GM19240 (cell line): Measurements from ENCODE around the gene CNN3.

Experiments used
- DNase-seq: peaks from one replicate; pipeline ENCODE4 v3.0.0; 2011; ENCODE audit warnings: low spot score; ENCODE audit not compliant: insufficient read length

CNN3 gene

DNA sequence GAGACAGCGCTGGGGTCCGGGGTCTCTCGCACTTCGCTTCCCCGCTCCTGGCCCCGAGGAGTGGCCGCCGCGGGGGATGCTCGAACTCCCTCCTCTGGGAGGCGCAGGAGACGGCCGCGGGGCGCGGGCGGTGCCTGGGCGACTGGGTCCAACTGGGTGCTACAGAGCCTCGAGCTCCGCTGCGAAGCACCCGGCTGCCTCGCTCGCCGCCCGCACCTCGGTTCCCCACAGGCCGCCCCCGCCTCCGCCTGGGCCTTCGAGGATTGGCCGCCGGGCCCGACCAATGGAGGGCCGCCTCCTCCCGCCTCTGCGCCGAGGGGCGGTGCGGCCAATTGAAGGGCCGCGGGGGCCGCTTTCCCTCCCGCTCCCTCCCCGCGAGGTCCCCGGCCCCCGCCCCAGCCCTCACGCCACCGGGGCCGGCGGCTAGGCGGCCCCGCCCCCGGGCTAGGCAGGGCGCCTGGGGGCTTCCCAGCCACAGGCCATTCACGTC, at the start of gene CNN3:
CNN3 (minus strand) TSS at position 196 of the 490 bp plus-strand sequence. CDS start 216 bp downstream, outside the sequence.
- DNase-seq: peak; percentile 47

DNA sequence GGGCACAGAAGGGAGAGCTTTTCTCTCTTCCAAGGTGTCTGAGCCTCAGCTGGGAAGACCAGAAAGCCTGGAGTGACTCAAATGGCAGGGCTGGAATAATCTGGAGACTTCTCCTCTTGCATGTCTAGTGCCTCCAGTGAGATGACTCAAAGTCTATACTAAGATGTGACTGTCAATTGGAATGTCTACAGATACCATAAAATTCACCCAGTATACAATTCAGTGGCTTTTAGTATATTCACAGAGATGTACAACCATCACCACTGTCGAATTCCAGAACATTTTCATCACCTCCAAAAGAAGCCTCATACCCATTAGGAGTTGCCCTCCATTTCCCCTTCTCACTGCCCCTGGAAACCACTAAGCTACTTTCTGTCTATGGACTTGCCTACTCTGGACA, 47.9 kb upstream of the CNN3 start:
- no peak for DNase-seq

DNA sequence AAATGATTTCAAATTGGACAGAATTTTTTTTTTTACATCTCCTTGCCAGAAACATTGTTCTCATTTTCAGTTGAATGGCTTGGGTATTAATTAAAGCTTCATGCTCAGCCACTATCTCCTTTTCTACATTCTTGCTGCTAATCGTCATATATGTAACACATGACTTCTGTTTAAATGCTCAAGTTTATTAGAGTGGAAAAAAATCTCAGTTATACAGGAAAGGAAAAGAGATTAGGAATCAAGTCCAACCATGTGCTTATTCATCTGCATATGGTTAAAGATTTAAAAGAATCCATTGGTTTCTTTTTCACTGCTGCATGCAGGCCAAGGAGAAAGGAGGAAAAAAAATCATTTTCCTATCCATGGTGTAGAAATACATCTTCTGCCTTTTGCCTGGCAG, 47.3 kb upstream of the CNN3 start:
- DNase-seq: no peak

DNA sequence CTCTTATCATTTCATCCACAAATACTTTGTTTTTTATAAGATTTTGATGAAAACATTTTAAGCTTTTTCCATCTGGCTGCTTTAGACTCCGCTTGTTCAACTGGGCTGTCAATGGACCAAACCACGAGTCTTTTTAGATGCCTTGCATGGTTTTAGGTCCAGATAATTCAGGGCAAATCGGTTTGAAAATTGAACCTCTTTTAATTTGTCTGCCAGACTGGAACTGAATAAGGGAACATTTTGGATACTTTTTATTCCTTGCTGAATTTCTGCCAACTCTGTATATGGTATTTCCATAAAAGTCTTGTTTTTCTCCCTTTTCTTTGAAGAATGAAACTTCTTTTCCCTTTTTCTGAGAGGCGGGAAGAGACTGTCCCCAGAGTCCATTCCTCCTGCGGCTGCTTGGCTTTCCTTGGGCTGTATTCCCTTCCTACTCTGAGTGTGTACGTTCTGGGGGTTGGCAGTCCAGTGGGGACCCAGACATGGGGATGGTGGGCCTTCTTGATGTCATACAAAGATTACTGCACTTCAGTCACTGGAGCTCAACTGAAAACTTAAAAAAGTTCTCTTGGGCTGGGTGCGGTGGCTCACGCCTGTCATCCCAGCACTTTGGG, 46.5 kb upstream of the CNN3 start:
- no peak for DNase-seq

DNA sequence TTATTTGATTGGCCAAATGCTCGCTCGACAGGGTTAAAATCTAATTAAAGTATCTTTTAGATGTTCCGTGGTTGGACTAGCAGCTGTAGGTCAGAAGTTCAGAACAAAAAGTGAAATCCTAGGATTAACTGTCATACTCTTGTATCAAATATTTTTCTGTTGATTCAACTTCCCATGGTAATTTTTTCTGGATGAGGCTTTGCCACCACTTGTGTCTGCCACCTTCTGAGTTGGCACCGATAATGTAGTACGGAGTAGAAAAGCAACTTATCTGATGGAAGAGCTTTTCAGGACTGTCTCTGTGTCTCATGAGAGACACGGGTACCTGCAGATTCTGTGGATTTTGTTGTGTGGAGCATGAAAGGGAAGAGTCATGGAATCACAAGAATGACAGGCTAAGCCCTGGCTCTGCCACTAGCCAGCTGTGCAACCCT, 44.6 kb upstream of the CNN3 start:
- DNase-seq: no peak

DNA sequence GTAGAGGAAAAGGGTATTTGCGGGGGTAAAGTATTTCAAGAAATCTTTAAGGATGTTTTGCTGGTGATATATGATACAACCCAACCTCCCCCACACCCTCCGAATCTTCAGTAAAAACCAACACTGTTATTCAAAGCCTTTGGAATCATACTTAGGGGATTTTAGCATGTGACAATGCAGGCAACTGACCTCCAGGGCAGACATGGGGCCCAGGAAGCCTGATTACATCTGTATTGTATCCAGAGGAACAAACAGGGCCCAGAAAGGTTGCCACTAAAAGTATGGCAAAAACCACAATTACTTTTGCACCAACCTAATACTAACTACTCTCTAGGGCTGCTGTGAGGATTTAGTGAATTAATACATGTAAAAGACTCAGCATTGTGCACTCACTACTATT, 43.9 kb upstream of the CNN3 start:
- no peak for DNase-seq

DNA sequence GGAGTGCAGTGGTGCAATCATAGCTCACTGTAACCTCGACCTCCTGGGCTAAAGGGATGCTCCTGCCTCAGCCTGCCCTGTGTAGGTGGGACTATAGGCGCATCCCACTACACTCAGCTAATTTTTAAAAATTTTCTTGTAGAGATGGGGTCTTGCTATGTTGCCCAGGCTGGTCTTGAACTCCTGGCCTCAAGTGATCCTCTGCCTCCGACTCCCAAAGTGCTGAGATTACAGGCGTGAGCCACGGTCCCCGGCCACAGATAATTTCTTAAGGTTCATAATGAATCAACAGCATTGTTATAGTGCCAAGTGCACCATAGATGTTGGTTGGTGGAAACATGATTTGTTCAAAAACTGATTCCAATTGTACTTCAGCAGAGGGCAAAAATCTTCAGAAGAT, 42.2 kb upstream of the CNN3 start:
- DNase-seq: no peak

DNA sequence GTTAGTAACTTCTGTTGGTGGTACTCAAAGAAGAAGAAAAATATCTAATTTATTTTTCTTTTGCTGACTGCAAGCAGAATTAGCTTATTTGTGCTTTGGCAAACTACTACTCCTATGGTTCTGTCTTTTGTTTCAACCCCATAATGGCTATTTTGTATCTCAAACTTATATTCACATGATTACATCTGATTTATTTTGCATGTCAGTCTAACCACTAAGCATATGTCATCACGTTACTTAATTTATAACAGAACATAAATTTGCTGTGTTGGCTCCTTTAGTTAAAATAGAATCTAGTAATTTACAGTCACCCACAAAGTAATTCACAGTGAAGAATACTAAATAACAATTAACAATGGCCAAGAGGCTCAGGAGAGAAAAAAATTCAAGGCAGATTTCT, 39.1 kb upstream of the CNN3 start:
- no peak for DNase-seq

DNA sequence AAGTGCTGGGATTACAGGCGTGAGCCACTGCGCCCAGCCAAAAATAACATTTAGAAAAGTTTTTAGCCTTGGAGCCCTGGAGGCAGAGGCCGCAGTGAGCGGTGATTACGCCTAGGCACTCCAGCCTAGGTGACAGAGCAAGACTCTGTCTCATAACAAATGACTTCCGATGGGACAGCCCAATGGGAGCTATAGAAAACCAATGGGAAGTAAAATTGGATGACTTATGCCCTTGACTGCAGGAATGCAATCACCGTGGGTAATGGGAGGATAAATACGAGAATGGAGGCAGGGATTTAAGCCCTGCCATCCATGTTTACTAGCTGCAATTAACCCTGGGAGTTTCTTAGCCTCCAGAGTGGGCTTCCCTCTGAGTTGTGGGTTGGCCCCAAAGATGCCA, 37.0 kb upstream of the CNN3 start:
- no peak for DNase-seq

DNA sequence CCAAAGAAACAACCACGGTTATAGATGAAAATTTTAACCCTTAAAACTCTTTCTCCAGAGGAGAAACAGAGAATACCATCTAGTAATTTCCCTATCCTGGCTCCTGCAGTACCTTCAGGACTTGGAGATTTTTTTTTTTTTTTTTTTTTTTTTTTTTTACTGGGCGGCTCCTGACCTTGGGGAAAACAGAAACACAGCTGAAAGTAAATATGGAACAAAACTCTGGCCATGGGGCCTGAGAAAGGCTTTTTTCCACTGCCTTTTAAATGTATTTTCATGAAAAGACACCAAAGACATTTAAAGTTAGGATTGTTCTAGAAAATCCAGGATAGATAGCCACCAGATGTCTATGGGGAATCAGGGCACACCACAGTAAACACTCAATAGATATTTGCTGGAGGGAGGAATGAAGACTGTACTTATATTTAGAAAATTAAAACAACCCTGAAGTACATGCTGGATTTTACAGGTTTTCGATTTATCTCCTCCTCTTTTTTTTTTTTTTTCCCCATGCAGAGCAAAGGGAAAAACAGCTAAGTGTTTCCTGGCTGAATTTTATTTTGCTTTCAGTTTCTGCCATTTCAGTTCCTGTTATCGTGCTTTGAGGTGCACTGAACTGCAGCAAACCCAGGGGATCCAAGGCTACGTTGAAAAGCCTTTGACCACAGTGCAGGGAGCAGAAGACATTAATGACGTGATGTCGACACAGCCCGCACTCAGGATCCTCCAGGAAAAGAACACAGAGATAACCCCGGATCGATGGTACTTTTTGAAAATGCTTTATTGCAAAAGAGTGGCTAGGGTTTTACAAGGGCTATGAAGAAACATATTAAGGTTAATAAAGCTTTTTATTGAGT, 35.7 kb upstream of the CNN3 start:
- peak; percentile 26 for DNase-seq

DNA sequence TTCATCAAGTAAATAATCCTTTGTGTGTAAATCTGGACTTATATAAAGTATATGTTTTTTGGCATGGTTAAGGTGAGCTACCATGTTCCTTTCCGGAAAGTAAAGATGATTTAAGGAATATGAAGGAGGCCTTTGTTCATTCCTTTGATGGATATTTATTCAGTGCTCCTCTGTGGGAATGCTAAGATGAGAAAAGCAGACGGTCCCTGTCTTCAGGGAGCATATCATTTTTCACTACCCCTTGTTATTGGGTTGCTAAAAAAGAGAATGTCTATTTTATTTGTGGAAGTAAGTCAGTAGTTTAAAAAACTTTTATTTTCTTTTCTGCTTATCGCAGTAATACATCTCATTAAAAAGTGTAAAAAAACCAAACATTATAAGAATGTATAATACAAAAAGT, 35.1 kb upstream of the CNN3 start:
- no peak for DNase-seq

DNA sequence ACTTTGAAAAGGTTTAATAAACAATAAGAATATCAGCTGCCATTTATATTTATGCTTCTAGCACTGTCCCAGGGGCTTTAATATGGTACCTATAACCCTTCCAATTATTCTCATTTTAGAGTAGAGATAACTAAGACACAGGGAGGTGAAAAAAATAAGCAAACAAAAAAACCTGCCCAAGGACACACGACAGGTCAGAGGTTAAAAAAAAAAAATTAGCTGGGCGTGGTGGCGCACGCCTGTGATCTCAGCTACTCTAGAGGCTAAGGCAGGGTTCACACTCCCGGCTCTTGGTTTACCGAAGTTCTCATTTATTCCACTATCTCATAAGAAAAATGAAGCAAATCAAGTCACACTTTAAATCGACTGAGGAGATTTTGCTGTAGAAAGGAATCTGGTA, 34.7 kb upstream of the CNN3 start:
- no peak for DNase-seq

DNA sequence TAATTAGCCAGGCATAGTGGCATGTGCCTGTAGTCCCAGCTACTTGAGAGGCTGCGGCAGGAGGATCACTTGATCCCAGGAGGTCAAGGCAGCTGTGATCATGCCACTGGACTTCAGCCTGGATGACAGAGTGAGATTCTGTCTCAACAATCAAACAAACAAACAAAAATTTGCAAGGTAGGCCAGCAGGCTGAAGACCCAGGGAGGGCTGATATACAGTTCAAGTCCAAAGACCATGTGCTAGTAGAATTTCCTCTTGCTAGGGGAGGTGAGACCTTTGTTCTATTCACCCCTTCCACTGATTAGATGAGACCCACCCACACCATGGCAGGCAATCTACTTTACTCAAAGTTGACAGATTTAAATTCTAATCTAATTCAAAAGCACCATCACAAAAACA, 31.2 kb upstream of the CNN3 start:
- DNase-seq: no peak

DNA sequence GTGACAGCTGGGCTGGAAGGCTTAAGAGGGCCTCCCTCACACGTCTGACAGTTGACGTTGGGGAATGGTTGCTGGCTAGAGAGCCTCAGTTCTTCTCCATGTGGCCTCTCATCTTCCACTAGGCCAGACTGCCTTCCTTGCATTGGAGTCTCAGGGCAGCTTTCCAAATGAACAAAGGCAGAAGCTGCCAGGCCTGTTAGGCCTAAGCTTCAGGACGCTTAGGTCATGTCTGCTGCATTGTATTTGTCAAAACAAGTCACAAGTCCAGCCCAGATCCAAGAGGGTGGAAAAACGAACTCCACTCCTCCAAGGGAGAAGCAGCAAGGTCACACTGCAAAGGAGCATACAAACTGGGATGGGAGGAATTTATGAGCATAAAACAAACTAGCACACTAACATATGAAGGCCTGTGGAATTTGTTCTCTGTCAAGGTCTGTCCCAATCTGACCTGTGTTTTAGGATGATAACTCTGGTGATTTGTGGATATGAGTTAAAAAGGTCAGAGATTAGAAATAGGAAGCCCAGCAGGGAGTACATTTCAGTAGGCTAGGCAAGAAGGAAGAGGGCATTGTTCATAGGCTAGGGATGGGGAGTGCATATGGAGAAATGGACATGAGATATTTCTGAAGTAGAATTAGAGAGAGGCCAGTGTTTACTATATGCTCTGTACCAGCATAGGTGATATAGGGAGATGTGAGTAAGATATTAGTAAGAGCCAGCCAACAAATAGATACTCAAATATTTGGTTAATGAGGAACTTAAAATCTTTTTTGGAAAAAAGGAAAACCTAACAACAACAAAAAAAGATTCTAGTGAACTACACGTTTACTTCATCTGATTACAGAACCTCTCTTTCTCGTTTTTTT, 29.1 kb upstream of the CNN3 start:
- no peak for DNase-seq

DNA sequence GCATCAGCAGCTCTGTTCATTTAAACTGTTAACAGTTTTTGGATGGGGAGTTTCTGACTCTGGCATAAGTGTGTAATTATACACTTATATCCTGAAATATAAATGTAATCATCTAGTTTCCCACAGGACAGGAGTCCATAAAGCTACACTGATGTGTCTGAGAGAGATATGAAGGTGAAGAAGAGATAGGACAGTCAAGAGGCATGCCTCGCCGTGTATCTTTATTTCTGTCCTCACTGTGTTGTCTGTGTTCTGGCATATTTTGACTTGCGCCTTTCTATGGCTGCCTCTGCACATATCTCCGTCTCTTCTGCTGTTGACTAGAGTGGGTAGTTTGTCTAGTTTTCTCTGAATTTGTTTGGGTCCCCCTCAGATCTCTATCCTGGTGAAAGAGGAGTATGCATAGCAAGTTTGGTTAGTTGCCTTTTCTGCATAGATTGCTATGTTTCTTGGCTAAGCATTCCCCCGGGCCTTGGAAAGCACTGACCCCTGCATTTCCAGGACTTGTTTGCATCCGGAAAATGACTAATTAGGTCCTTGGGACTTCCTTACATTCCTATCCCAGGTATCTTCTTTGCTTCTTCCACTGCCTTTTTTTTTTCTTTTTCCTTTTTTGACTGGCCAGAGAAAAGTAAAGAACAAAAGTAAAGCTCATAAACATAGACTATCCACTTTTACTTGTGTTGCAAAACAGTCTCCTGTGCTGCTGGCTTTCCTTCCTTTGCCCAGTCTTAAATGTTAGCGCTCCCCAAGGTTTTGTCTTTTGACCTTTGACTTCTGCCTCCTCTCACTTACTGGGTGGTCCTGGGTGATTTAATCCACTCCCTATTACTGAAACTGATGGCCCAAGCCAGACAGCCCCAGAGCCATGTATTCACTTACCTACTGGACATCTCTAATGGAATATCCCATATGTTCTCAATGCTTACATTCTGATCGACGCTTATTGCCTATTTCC, 27.6 kb upstream of the CNN3 start:
- DNase-seq: no peak

DNA sequence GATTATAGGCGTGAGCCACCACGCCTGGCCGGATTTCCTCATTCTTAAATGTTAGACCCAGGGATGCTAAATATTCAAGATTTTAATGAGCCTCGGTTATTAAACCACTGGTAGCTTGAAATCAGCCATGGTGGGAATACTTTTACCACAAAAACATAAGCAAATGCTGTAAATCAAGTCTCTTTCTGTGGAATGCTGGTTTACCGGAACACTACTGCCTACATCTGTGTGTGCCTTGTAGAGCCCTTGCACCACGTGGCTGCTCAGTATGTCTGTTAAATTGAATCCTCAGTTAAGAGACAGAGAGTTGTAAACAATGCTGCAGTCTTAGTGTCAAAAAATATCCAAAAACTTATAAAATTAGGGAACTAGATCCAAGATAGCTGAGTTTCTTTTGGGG, 26.8 kb upstream of the CNN3 start:
- no peak for DNase-seq

DNA sequence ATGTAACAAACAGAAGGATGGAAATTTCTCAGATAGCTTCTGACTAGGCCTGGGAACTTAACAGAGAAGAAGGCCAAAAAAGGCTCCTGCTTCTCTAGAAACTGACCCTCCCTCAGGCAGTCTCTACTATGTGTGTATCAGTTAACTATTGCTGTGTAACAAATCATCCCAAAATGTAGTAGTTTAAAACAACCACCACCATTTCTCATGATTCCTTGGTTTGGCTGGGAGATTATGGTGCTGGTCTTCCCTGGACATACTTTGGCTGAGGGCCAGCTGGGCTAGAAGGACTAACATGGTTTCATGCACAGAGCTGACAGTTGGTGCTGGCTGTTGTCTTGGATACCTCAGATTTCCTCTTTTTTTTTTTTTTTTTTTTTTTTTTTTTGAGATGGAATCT, 26.2 kb upstream of the CNN3 start:
- DNase-seq: no peak

DNA sequence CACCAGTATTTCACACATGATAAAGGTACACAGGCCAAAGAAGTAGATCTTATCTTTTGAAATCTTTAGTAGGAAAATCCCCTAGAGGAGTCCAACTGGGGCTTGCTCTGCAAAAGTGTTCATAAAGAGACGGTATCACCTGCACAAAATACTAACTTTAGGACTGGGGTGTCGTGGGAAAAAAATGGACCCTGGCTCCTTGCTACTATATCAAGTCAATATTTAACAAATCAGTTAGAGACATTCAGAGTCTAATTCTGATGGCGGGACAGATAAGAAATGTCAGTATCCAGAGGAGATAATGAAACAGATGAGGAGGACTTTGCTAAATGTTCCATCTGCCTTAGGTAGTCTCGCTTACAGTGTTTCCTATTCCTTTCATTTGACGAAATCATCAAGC, 25.6 kb upstream of the CNN3 start:
- no peak for DNase-seq

DNA sequence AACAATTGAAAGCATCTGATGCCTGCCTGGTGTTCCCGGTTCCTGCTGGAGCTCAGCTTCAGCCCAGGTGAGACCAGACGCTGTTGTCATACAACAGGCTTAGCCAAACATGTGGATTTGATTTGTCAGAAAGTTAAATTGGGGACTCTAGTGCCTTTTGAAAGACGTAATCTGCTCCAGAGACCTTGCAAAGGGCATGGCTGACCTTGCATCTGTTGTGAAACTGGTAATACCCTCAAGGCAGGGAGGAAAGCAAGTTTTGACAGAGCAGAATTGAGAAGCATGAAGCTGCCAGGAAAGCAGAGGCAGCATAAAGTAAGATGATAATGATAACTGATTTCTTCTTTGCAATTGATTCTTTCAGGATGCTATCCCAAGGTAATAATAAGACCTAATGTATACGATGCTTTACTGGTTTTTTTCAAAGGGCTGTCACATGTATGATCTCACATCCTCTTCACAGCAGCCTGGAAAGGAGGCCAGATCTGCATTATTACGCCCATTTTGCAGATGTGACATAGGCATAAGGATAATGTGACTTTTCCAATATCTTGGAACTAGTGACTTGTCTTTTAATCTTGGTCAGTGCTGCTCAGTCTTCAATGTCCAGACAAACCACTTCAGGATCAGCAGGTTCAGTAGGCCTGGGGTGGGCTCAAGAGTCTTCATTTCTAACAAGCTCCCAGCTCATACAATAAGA, 24.7 kb upstream of the CNN3 start:
- DNase-seq: no peak

DNA sequence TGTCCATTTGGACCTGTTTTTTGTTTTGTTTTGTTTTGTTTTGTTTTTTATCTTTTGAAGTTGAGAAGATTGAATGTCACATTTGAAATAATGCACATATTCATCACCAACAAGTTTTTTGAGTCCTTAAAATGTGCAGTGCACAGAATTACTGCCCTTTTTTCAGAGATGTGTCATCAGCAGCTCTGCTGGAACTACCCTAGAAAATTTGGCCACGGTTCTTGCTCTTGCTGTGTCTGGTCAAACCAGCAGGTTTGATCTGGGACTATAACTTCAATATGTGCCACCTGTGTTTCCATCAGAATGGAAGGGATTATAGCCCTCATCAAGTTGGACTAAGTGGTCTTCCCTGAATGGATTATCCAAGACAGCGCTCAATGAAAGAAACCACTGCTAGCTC, 24.1 kb upstream of the CNN3 start:
- DNase-seq: no peak
